ENCODE measurements around the gene TMEM145. TPM values are rescaled to one million over a fixed set of nuclear protein-coding genes. Genes with fewer than 3 reads are reported as not detected.
"Not testable (repeated sequence)": the region's sequence is repeated elsewhere in the genome, so short reads cannot be mapped to it uniquely, and the experiment has no call there.

TMEM145 gene
- total RNA-seq, 1 donor from 2014 or later = 0.26 TPM

- Histone ChIP-seq H3K27me3 (ENCODE audit: control insufficient read depth, insufficient read depth, low read length) (peaks cover 6% of the 10 kb centered on the region), H3K36me3 (ENCODE audit: control insufficient read depth, insufficient read depth, low read length) (no peaks in the 10 kb centered on the region), H3K4me3 (ENCODE audit: low read depth, low read length) (no peak overlapping the region)
- FAIRE-seq (no peak), DNase-seq (ENCODE audit: low read depth) (no peak)
- TF ChIP-seq CTCF (IDR thresholded peaks at IDR 0.05; ENCODE audit: insufficient read depth, low read length, severe bottlenecking) = no peak
These were observed 14.3 kb downstream of the TMEM145 start for GRCh38 chr19:42327381-42327780.

- H3K27me3 ChIP-seq (ENCODE audit: control insufficient read depth, insufficient read depth, low read length) = peaks cover 6% of the 10 kb centered on the region
These were observed 15.0 kb downstream of the TMEM145 start for GRCh38 chr19:42328106-42328505.

DNA sequence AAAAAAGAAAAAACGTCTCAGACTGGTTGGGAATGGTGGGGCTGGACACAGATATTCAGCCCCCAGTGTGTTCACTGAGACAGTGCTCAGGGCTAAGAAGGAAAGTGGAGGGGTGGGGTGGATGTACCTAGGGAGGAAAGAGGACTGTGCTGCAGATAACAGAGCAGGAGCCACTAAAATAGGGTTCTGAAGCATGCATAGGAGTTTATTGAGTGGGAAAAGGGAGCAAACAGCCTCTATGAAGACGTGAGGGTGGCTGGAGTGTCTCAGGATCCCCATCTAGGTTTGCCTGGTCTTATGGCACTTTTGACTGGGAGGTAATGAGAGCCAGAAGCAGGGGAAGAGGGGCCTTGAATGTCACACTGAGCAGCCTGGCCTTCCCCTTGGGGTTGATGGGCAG, 15.7 kb downstream of the TMEM145 start:
- peak; percentile 36 for FAIRE-seq
- no peak for DNase-seq (ENCODE audit: low read depth)

More at GRCh38 chr19:42328106-42328505, 15.0 kb downstream of the TMEM145 start:
- Histone ChIP-seq H3K4me3 (ENCODE audit: low read depth, low read length) (no peak overlapping the region), H3K36me3 (ENCODE audit: control insufficient read depth, insufficient read depth, low read length) (no peaks in the 10 kb centered on the region)
- TF ChIP-seq CTCF (IDR thresholded peaks at IDR 0.05; ENCODE audit: insufficient read depth, low read length, severe bottlenecking) = no peak
- FAIRE-seq = no peak
- DNase-seq (ENCODE audit: low read depth) = no peak

GRCh38 chr19:42330241-42330711, 17.2 kb downstream of the TMEM145 start:
- H3K4me3 ChIP-seq (ENCODE audit: low read depth, low read length) = no peak overlapping the region
- TF ChIP-seq CTCF (IDR thresholded peaks at IDR 0.05; ENCODE audit: insufficient read depth, low read length, severe bottlenecking) = no peak
- DNase-seq (ENCODE audit: low read depth) (no peak), FAIRE-seq (no peak)
- H3K27me3 ChIP-seq (ENCODE audit: control insufficient read depth, insufficient read depth, low read length) = no peaks in the 10 kb centered on the region
- H3K36me3 ChIP-seq (ENCODE audit: control insufficient read depth, insufficient read depth, low read length) = no peaks in the 10 kb centered on the region

More for the DNA sequence above, 15.7 kb downstream of the TMEM145 start:
- no peak overlapping the region for H3K4me3 ChIP-seq (ENCODE audit: low read depth, low read length)
- H3K36me3 ChIP-seq (ENCODE audit: control insufficient read depth, insufficient read depth, low read length) = no peaks in the 10 kb centered on the region
- peaks cover 2% of the 10 kb centered on the region for H3K27me3 ChIP-seq (ENCODE audit: control insufficient read depth, insufficient read depth, low read length)
- TF ChIP-seq CTCF (IDR thresholded peaks at IDR 0.05; ENCODE audit: insufficient read depth, low read length, severe bottlenecking) = no peak

GRCh38 chr19:42331333-42331732, 18.2 kb downstream of the TMEM145 start:
- not testable (repeated sequence) for DNase-seq (ENCODE audit: low read depth); H3K4me3 ChIP-seq (ENCODE audit: low read depth, low read length); H3K27me3 ChIP-seq (ENCODE audit: control insufficient read depth, insufficient read depth, low read length); H3K36me3 ChIP-seq (ENCODE audit: control insufficient read depth, insufficient read depth, low read length); FAIRE-seq

GRCh38 chr19:42332059-42332458, 18.9 kb downstream of the TMEM145 start:
- Histone ChIP-seq H3K4me3 (ENCODE audit: low read depth, low read length) (no peak overlapping the region), H3K27me3 (ENCODE audit: control insufficient read depth, insufficient read depth, low read length) (no peaks in the 10 kb centered on the region), H3K36me3 (ENCODE audit: control insufficient read depth, insufficient read depth, low read length) (peaks cover 3% of the 10 kb centered on the region)
- DNase-seq (ENCODE audit: low read depth) (no peak), FAIRE-seq (no peak)
- no peak for TF ChIP-seq CTCF (IDR thresholded peaks at IDR 0.05; ENCODE audit: insufficient read depth, low read length, severe bottlenecking)

Data from bronchial epithelial cell (primary cell).